Stimulated activated CD8-positive, alpha-beta memory T cell treated with anti-CD3 and anti-CD28 coated beads, Interleukin-12 subunit alpha, Interleukin-12 subunit beta, amount 100 ng/mL, for 24 hours (primary cell): ENCODE results near the gene TOB2.

Experiments used
- DNase-seq: peaks from one replicate; pipeline ENCODE4 v3.0.0-alpha.2; 2020; ENCODE audit errors: extremely low read depth

The TOB2 gene

DNA sequence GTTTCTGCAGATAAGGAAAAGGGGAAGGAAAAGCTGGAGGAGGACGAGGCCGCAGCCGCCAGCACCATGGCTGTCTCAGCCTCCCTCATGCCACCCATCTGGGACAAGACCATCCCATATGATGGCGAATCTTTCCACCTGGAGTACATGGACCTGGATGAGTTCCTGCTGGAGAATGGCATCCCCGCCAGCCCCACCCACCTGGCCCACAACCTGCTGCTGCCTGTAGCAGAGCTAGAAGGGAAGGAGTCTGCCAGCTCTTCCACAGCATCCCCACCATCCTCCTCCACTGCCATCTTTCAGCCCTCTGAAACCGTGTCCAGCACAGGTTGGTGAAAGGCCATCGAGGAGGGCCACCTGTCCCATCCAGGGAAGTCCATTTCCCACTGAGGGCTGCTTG is 59.3 kb downstream of the TOB2 start:
- no peak for DNase-seq

DNA sequence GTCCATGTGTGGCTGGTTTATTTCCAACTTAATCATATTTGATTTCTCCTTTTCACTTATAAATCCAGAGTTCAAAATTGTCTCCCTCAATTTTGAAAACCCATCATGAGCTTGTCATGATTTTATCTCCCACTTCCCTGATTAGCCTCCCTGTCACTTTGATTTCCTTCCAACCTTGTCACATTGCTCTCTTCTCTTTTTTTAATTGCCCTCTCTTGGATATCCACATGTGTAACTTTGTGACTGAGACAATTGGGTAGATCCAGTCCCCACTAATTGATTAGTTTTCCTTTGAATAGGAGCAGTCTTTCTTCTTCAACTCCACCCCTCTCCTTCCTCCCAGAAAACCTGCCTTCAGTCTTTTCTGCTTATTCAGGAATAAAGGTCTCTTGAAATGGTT is 62.5 kb downstream of the TOB2 start:
- no peak for DNase-seq
